MM.1S (cell line): ENCODE data around the gene PRR13.
A peak's percentile ranks its signal among the peaks of the same experiment; 100 is the strongest.

Experiments used
- EZH2 ChIP-seq: fragments of 300-600 bp; sonication (generic); optimal IDR thresholded peaks from 2 replicates; pipeline ENCODE3; 2017; ENCODE audit warnings: low read depth, mild to moderate bottlenecking, antibody characterized with exemption, low read length, mixed read lengths
- EZH2phosphoT487 ChIP-seq: fragments of 300-600 bp; sonication (generic); IDR thresholded peaks from 2 replicates; pipeline ENCODE4 v1.6.1; 2018; ENCODE audit warnings: antibody characterized with exemption, low read length
- TF ChIP-seq, protein P1 (sequence below): fragments of 300-600 bp; sonication (generic); IDR thresholded peaks from 2 replicates; pipeline ENCODE4 v1.5.1; 2016; ENCODE audit warnings: antibody characterized with exemption, low read length, mixed read lengths

DNA sequence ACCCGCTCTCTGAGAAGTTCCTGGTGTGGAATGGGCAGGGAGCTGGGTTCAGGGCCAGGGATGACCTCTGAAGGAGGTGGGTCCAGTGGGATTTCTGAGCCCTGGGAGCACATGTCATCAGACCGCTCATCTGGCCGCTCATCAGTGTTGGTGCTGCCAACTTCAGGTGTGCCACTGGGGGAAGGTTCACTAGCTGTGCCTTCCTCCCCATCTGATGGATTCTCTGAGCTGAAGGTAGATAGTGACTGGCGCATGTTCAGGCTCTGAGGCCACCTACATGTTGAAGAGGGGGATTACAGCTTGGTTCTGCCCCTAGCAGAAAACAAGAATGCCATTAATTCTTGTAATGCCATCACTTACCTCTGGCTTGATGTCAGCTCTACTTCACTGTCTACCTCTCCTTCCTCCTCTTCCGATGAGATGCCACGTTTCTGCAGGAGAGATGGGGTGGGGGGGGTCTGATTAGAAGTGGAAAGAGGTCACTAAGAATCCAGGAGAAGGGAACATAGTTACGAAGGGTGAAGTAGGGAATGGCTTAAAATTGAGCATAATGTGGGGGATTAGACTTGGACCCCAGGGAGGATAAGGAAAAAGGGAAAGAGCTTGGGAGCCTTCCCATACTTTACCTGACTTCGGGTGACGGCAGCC is 40.5 kb downstream of the PRR13 start:
- TF ChIP-seq, protein P1, sequence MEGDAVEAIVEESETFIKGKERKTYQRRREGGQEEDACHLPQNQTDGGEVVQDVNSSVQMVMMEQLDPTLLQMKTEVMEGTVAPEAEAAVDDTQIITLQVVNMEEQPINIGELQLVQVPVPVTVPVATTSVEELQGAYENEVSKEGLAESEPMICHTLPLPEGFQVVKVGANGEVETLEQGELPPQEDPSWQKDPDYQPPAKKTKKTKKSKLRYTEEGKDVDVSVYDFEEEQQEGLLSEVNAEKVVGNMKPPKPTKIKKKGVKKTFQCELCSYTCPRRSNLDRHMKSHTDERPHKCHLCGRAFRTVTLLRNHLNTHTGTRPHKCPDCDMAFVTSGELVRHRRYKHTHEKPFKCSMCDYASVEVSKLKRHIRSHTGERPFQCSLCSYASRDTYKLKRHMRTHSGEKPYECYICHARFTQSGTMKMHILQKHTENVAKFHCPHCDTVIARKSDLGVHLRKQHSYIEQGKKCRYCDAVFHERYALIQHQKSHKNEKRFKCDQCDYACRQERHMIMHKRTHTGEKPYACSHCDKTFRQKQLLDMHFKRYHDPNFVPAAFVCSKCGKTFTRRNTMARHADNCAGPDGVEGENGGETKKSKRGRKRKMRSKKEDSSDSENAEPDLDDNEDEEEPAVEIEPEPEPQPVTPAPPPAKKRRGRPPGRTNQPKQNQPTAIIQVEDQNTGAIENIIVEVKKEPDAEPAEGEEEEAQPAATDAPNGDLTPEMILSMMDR, result peak; percentile 46
- TF ChIP-seq EZH2 (no peak), EZH2phosphoT487 (no peak)
